Measurements from ENCODE around the gene OR4N5.
"Not testable (repeated sequence)": the region's sequence is repeated elsewhere in the genome, so short reads cannot be mapped to it uniquely, and the experiment has no call there.

The OR4N5 gene

GRCh38 chr14:20116748-20117147 is 21.9 kb upstream of the OR4N5 start:
- H3K4me3 ChIP-seq (ENCODE audit: low read depth, low read length): no peak overlapping the region
- DNase-seq: no peak
- peaks cover 4% of the 10 kb centered on the region for H3K9me3 ChIP-seq (ENCODE audit: severe bottlenecking)
- TF ChIP-seq CTCF (IDR thresholded peaks at IDR 0.05; ENCODE audit: low read depth, low read length): no peak
- H3K27me3 ChIP-seq (ENCODE audit: insufficient read depth, low read depth, severe bottlenecking): peaks cover 8% of the 10 kb centered on the region
- H3K36me3 ChIP-seq: no peaks in the 10 kb centered on the region
- H3K27ac ChIP-seq: no peak overlapping the region

GRCh38 chr14:20118795-20119194 is 19.8 kb upstream of the OR4N5 start:
- H3K27ac ChIP-seq: no peak overlapping the region
- no peaks in the 10 kb centered on the region for H3K36me3 ChIP-seq
- no peak overlapping the region for H3K4me3 ChIP-seq (ENCODE audit: low read depth, low read length)
- peaks cover 4% of the 10 kb centered on the region for H3K9me3 ChIP-seq (ENCODE audit: severe bottlenecking)
- H3K27me3 ChIP-seq (ENCODE audit: insufficient read depth, low read depth, severe bottlenecking): peaks cover 4% of the 10 kb centered on the region
- no peak for DNase-seq
- TF ChIP-seq CTCF (IDR thresholded peaks at IDR 0.05; ENCODE audit: low read depth, low read length): no peak

- peaks cover 49% of the 10 kb centered on the region for H3K27me3 ChIP-seq (ENCODE audit: insufficient read depth, low read depth, severe bottlenecking)
- H3K9me3 ChIP-seq (ENCODE audit: severe bottlenecking): no peaks in the 10 kb centered on the region
- no peak overlapping the region for H3K4me3 ChIP-seq (ENCODE audit: low read depth, low read length)
- peak; percentile 6 for DNase-seq
- peak; percentile 38; the same call in 1 of the 2 replicates for TF ChIP-seq CTCF (IDR thresholded peaks at IDR 0.05; ENCODE audit: low read depth, low read length)
- no peak overlapping the region for H3K27ac ChIP-seq
- no peaks in the 10 kb centered on the region for H3K36me3 ChIP-seq
These were observed 5.3 kb downstream of the OR4N5 start for GRCh38 chr14:20143911-20144310.

GRCh38 chr14:20144820-20145219 is 6.2 kb downstream of the OR4N5 start:
- TF ChIP-seq CTCF (IDR thresholded peaks at IDR 0.05; ENCODE audit: low read depth, low read length): no peak
- no peak overlapping the region for H3K4me3 ChIP-seq (ENCODE audit: low read depth, low read length)
- DNase-seq: no peak
- peaks cover 40% of the 10 kb centered on the region for H3K27me3 ChIP-seq (ENCODE audit: insufficient read depth, low read depth, severe bottlenecking)
- no peak overlapping the region for H3K27ac ChIP-seq
- no peaks in the 10 kb centered on the region for H3K9me3 ChIP-seq (ENCODE audit: severe bottlenecking)
- H3K36me3 ChIP-seq: no peaks in the 10 kb centered on the region

GRCh38 chr14:20164462-20164861 is 25.8 kb downstream of the OR4N5 start:
- no peak for TF ChIP-seq CTCF (IDR thresholded peaks at IDR 0.05; ENCODE audit: low read depth, low read length)
- no peak overlapping the region for H3K4me3 ChIP-seq (ENCODE audit: low read depth, low read length)
- no peaks in the 10 kb centered on the region for H3K36me3 ChIP-seq
- peaks cover 3% of the 10 kb centered on the region for H3K9me3 ChIP-seq (ENCODE audit: severe bottlenecking)
- H3K27ac ChIP-seq: no peak overlapping the region
- no peak for DNase-seq
- peaks cover 11% of the 10 kb centered on the region for H3K27me3 ChIP-seq (ENCODE audit: insufficient read depth, low read depth, severe bottlenecking)

GRCh38 chr14:20167091-20167490 is 28.5 kb downstream of the OR4N5 start:
- Histone ChIP-seq H3K27me3 (ENCODE audit: insufficient read depth, low read depth, severe bottlenecking) (peaks cover 8% of the 10 kb centered on the region), H3K4me3 (ENCODE audit: low read depth, low read length) (no peak overlapping the region), H3K9me3 (ENCODE audit: severe bottlenecking) (peaks cover 3% of the 10 kb centered on the region), H3K36me3 (no peaks in the 10 kb centered on the region), H3K27ac (no peak overlapping the region)
- TF ChIP-seq CTCF (IDR thresholded peaks at IDR 0.05; ENCODE audit: low read depth, low read length): no peak
- no peak for DNase-seq

- not testable (repeated sequence) for H3K4me3 ChIP-seq (ENCODE audit: low read depth, low read length); H3K36me3 ChIP-seq; DNase-seq; H3K27me3 ChIP-seq (ENCODE audit: insufficient read depth, low read depth, severe bottlenecking); H3K27ac ChIP-seq; H3K9me3 ChIP-seq (ENCODE audit: severe bottlenecking)
These were observed 31.2 kb downstream of the OR4N5 start for GRCh38 chr14:20169852-20170251.

GRCh38 chr14:20174205-20174604 is 35.6 kb downstream of the OR4N5 start:
- H3K27ac ChIP-seq; H3K4me3 ChIP-seq (ENCODE audit: low read depth, low read length); DNase-seq; H3K36me3 ChIP-seq; H3K9me3 ChIP-seq (ENCODE audit: severe bottlenecking): not testable (repeated sequence)
- peaks cover 18% of the 10 kb centered on the region for H3K27me3 ChIP-seq (ENCODE audit: insufficient read depth, low read depth, severe bottlenecking)

Data from WERI-Rb-1 (cell line).